Stomach (tissue), 9 donors: ENCODE measurements around the gene CRACDL. TPM values are rescaled to one million over a fixed set of nuclear protein-coding genes. Genes with fewer than 3 reads are reported as not detected.

ENCODE experiments used
- DNase-seq, 2 donors: peaks; one replicate each; pipeline versions ENCODE4 v3.0.0 to v3.0.0-alpha.2; 2013 to 2019
- H3K27ac ChIP-seq, 5 donors: fragments of 200-600 bp in 4 of 5; sonication (generic) in 4 of 5; one replicate each; pipeline ENCODE4 v1.5.1; 2013 to 2019; ENCODE audit warnings: mild to moderate bottlenecking in 1 of 5, moderate library complexity in 1 of 5
- H3K27me3 ChIP-seq, 3 donors: fragments of 200-600 bp; sonication (generic); one replicate each; pipeline ENCODE4 v1.5.1; 2017 to 2019; ENCODE audit warnings: mixed run types in 1 of 3
- H3K36me3 ChIP-seq, 4 donors: fragments of 200-600 bp; sonication (generic); 1 replicate in 3 of 4; 2 replicates in 1 of 4; pipeline ENCODE4 v1.5.1; 2016 to 2019
- H3K4me1 ChIP-seq, 4 donors: fragments of 200-600 bp; sonication (generic); one replicate each; pipeline ENCODE4 v1.5.1; 2016 to 2019
- H3K4me3 ChIP-seq, 4 donors: fragments of 200-600 bp; sonication (generic) in 3 of 4; one replicate each; pipeline ENCODE4 v1.5.1; 2016 to 2019; ENCODE audit warnings: mild to moderate bottlenecking in 1 of 4
- H3K9me3 ChIP-seq, 4 donors: fragments of 200-600 bp; sonication (generic); one replicate each; pipeline ENCODE4 v1.5.1; 2016 to 2019
- EP300 ChIP-seq: sonication (generic); formaldehyde crosslinking; IDR thresholded peaks from one replicate; pipeline ENCODE4 v1.6.1; 2017; ENCODE audit warnings: antibody characterized with exemption
- POLR2A ChIP-seq, 4 donors: fragments of 450-650 bp; IDR thresholded peaks; one replicate each; pipeline ENCODE4 v1.6.1; 2016; ENCODE audit warnings: antibody characterized with exemption in 4 of 4, control low read depth in 2 of 4, mild to moderate bottlenecking in 1 of 4, moderate library complexity in 1 of 4
- POLR2AphosphoS5 ChIP-seq, 3 donors: sonication (generic); formaldehyde crosslinking; IDR thresholded peaks; one replicate each; pipeline ENCODE4 v1.6.1; 2016; ENCODE audit warnings: antibody characterized with exemption in 3 of 3
- WGBS, 5 donors: extraction: QIAGEN DNeasy Blood & Tissue Kit in 3 of 5; methylation state at CpG; one replicate each; pipeline versions ENCODE4 v1.1.5 to v1.1.7; 2013 to 2018; 5-methylcytosine and 5-hydroxymethylcytosine counted together
- intact Hi-C: fragments of 100-400 bp; cut with DNase I; formaldehyde crosslinking; loops from one replicate; pipeline ENCODE4 v1.15.1; 2023; ENCODE audit warnings: low total_unique reads
- polyA plus RNA-seq, 3 donors: library from polyadenylated mRNA; stranded (reverse); fragments of 200-250 nt; gene quantifications; one replicate each; pipeline ENCODE4 v1.2.3, GENCODE V29; 2013
- total RNA-seq, 5 donors: library from RNA; depleted of rRNA; stranded (reverse); fragments of >200 nt; gene quantifications; one replicate each; pipeline versions ENCODE4 v1.1.0 to v1.2.3, GENCODE V29; 2014 to 2016
- TF ChIP-seq, protein P1 (sequence below), 7 experiments: fragments of 450-650 bp in 4 of 7; fragments of 200-600 bp in 3 of 7; sonication (generic) in 3 of 7; IDR thresholded peaks; one replicate each; pipeline ENCODE4 v1.5.1; 2016 to 2019; ENCODE audit warnings: antibody characterized with exemption in 7 of 7, control low read depth in 2 of 7, mild to moderate bottlenecking in 1 of 7
- donor health status: healthy with polysubstance abuse.
- donor health status: Bipolar disorder and iron deficiency.
- donor health status: healthy.

Gene CRACDL
- total and polyA plus RNA-seq, 8 donors: 5.4 to 205 (median 7.8) TPM

DNA sequence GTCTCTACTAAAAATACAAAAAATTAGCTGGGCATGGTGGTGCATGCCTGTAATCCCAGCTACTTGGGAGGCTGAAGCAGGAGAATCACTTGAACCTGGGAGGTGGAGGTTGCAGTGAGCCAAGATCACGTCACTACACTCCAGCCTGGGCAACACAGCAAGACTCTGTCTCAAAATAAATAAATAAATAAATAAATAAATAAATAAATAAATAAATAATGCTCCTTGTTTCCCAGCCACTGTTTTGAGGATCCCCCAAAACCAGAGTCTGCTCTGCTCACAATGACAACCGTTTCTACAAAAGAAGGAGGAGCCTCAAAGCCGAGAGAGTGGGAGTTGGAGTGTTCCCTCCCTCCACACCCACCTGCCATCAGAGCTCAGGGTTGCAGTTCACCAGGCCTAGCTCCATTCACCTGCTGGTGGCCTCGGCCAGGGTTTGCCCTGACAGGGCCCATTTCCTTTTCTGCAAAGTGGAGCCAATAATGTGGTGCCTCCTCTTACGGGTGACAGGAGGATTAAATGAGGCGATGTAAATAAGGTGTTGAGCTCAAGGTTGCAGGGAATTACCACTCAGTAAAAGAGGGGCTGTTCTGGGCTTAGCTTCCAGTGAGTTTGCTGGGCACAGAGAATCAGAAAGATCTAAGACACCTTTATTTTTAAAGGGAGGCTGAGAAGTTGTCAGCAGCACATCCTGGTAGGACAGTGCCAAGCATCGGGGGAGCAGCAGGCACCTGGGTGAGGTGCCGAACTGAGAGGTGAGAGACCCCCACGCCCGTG is 25.5 kb downstream of the CRACDL start:
- TF ChIP-seq EP300: no peak
- TF ChIP-seq POLR2AphosphoS5 (IDR thresholded peaks at IDR 0.05): no peak
- TF ChIP-seq POLR2A (IDR thresholded peaks at IDR 0.05): no peak
- TF ChIP-seq, protein P1, sequence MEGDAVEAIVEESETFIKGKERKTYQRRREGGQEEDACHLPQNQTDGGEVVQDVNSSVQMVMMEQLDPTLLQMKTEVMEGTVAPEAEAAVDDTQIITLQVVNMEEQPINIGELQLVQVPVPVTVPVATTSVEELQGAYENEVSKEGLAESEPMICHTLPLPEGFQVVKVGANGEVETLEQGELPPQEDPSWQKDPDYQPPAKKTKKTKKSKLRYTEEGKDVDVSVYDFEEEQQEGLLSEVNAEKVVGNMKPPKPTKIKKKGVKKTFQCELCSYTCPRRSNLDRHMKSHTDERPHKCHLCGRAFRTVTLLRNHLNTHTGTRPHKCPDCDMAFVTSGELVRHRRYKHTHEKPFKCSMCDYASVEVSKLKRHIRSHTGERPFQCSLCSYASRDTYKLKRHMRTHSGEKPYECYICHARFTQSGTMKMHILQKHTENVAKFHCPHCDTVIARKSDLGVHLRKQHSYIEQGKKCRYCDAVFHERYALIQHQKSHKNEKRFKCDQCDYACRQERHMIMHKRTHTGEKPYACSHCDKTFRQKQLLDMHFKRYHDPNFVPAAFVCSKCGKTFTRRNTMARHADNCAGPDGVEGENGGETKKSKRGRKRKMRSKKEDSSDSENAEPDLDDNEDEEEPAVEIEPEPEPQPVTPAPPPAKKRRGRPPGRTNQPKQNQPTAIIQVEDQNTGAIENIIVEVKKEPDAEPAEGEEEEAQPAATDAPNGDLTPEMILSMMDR (IDR thresholded peaks at IDR 0.05): no peak
- Histone ChIP-seq H3K27me3 (no peaks in the 10 kb centered on the region), H3K9me3 (no peaks in the 10 kb centered on the region), H3K36me3 (no peaks in the 10 kb centered on the region), H3K27ac (peak overlapping the region; percentile 4 to 90 (median 85)), H3K4me3 (no peak overlapping the region), H3K4me1 (peaks cover 37 to 65% (median 55%) of the 10 kb centered on the region in 4 donors)
- intact Hi-C loops: no loop called here
- peak in 1 of 2 donors; percentile 20 for DNase-seq
- 83 to 90% (median 87%) methylated on average over 10 of the region's 10 CpGs for WGBS, 5 donors

DNA sequence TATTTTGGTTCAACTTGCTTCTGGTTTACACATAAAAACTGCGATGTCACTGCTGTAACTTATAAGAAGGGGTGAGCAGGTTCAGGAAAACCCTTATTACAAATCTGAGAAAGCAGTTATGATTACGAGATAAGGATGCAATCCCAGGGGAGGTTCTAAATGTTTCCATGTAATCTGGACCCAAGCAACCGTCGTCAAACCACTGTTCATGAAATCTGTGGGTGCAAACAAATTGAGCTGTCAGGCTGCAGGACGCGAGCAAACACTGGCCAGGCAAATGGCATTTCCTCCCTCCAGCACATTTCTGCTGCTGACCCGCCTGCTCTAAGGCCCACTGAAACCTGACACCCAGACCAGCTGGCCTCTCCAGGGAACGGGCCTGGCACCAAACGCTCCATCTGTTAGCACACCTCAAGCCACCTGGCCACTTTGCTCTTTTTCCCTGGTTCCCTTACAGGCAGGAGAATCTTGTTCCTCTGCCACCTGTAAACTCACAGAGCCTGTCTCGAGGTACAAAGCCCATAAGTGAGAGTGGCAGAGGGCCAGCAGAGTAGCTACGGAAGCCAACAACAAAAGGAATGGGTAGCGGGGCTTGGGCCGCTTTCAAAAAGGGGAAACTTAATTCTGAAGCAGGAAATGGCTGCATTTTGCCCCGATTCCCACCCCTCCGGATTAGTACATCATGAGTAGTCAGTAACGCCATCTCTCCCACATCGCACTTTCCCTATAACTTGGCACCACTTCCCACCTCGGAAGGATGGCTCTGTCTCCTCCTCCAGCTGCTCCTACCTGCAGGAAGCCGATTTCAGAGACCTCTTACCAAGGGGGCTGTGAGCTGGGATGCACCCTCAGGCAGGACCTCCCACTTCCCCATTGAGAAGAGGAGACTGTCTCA is 26.5 kb downstream of the CRACDL start:
- Histone ChIP-seq H3K4me3 (peak overlapping the region in 1 of 4 donors; percentile 3), H3K27me3 (no peaks in the 10 kb centered on the region), H3K27ac (peak overlapping the region; percentile 73 to 90 (median 85)), H3K36me3 (no peaks in the 10 kb centered on the region), H3K9me3 (no peaks in the 10 kb centered on the region), H3K4me1 (peaks cover 37 to 65% (median 55%) of the 10 kb centered on the region in 4 donors)
- intact Hi-C loops: no loop called here
- 6 to 12% (median 10%) methylated on average over 19 of the region's 19 CpGs for WGBS, 5 donors
- TF ChIP-seq EP300 (no peak), POLR2A (IDR thresholded peaks at IDR 0.05) (no peak), POLR2AphosphoS5 (IDR thresholded peaks at IDR 0.05) (peak; percentile 59 to 88 (median 76))
- TF ChIP-seq, protein P1 (IDR thresholded peaks at IDR 0.05): no peak
- peak; percentile 94 for DNase-seq

DNA sequence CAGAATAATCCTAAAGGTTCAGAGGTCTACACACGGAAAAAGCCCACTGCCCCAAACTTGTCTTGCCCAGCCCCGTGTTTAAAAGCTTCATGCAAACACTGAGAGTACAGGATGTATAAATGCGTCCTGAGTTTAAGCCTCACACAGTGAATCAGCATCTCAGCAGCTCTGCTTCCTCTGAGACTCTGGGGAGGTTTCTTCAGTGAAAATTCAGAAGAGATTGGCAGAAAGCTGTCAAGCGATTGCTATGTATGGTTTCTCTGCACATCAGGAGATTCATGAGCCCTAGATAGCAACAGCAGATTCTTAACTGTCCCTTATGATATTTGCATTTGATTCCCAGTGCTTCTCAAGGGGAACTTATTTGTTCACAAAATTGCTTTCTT is 27.1 kb downstream of the CRACDL start:
- no peak overlapping the region for H3K4me3 ChIP-seq
- H3K27ac ChIP-seq: peak overlapping the region; percentile 20 to 90 (median 85)
- DNase-seq: peak; percentile 11 to 23
- TF ChIP-seq POLR2AphosphoS5 (IDR thresholded peaks at IDR 0.05): no peak
- no peak for TF ChIP-seq EP300
- TF ChIP-seq POLR2A (IDR thresholded peaks at IDR 0.05): no peak
- TF ChIP-seq, protein P1 (IDR thresholded peaks at IDR 0.05): no peak
- H3K9me3 ChIP-seq: no peaks in the 10 kb centered on the region
- WGBS, 5 donors: 5 to 25% (median 9%) methylated on average over 4 of the region's 4 CpGs
- no peaks in the 10 kb centered on the region for H3K36me3 ChIP-seq
- intact Hi-C loops: no loop called here
- peaks cover 30 to 61% (median 53%) of the 10 kb centered on the region in 4 donors for H3K4me1 ChIP-seq
- no peaks in the 10 kb centered on the region for H3K27me3 ChIP-seq
